ENCODE results near the gene PDE4D.
"Not testable (repeated sequence)": the region's sequence is repeated elsewhere in the genome, so short reads cannot be mapped to it uniquely, and the experiment has no call there.

PDE4D gene

DNA sequence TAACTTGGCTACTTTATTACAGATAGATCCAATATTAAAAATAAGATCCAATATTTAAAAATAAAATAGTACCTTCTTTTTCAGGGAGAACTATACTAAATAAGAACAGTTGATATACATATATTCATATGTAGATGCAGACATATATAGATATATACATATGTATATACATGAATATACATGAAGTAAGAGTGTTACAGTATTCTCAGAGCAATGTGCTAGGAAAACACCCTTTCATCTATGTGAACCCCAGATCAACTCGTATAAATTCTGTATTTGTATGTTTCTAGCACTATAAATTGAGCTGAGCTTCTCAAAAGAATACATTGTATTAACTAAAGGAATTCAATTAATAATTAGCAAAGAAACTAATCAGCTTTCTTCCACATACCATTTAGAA, 287.6 kb downstream of the PDE4D start:
- DNase-seq (ENCODE audit: low spot score) = no peak

DNA sequence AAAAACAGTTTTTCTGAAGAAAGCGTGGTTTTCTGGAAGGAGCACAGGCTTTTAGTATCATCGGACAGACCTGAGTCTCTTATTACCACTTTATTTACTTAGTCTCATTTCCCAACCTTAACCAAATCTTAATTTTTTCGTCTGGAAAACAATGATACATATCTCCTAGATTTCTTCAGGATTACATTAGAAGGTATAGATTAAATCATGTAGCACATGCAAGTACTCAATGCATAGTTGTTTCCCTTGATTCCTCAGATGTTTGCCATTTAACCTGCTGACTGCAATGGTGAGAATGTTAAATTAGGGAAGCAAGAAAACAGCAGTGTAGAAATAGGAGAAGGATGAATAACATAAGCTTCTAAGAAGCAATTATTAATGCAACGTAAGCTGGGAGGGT, 289.4 kb downstream of the PDE4D start:
- no peak for DNase-seq (ENCODE audit: low spot score)

DNA sequence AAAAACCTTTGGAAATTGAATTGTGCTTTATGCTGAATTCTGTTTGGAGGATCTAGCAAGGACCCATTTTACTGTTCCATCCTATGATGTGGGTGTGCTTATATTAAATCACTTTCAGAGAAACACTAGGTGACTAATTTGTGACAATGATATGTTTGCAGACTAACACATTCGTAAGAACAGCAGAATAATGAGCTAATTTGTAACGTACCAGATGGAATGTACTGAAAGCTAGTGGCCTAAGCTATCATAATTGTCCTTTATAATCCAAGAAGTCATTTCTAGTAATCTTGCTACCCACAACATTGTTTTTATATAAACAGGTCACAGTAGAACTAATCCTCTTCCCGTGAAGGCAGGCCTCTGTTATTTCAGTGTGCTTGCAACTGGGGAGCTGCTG, 292.5 kb downstream of the PDE4D start:
- DNase-seq (ENCODE audit: low spot score) = no peak

DNA sequence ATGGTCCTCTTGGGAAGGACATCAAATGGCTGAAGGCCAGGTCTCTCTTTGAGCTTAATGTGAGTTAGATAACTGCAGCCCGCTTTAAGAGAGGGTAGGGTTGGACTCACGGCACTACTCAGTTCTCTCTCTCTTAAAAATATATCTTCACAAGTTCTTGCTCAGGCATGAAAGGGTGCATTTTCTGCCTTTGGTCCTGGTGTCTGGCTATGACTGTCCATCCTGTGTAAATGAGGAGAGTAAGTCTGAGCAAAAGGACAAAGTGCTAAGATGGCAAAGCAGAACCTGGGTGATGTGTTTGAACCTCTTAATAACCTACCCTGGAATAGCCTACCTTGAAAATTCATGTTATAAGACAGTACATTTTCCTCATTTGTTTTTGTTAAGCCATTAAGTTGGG, 293.4 kb downstream of the PDE4D start:
- no peak for DNase-seq (ENCODE audit: low spot score)

DNA sequence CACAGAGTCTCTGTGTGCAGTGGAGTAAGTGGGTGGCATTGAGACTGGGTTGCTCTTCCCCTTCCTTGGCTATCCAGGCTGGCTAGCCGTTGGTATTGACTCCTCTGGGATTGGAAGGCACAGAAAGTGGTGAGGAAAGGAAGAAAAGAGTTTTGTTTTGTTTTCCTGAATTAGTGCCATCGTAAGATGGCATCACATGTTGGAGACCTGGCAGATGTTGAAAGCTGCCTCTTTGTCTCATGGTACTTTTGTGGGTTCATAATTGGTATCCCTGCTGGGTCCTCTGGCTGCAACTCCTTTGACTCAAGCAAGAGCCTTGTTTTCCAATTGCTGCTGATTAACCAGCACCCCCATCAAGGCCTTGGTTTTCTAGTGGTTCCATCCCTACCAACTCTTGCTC, 293.8 kb downstream of the PDE4D start:
- no peak for DNase-seq (ENCODE audit: low spot score)

DNA sequence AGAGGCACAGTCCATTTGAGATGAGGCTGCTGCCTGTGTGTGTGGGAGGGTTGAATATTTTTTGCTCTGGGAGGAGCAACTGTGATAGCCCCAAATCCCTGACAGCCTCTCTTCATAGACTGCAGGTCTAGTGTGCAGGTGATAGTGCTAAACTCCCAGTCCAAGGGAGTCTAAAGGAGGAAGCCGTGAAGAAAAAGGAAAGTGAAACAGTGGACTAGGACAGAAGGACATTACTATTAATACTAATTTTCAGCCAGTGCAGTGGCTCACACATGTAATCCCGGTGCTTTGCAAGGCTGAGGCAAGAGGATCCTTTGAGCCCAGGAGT, 295.0 kb downstream of the PDE4D start:
- no peak for DNase-seq (ENCODE audit: low spot score)

DNA sequence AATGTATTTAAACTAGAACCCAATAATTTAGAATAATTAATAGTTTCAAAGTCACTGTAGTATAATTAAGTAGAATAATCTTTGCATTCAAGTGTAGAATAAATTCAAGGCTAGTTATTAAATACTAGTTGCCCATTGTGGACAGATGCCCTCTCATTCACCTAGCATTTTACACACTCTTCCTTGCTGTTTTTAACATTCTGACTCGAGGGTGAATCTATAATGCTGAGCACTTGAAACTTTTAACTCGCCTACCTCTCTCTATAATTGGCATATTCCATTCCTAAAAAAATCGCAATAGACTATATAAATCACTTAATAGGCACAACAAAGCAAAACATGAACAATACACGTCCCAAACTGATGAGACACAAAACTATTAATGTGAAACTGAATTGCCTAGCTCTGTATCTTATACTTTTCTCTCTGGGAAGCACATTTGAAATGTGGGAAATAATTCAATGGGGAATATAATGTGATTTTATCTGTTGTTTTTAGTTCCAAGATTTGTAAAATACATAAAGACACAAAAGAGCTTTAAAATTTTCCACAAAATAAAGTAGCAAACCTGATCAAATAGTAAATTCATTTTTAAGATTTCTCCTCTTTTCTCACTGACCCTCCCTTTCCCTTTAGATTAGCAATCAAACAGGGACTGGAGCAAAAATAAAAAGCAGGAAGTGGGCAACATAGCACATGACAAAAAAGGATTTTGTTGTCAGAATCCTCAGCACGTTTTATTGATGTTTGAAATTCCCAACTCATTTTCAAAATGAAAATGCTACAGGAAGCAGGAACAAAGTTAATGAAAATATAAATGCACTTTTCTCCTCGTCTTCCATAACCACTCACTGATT, 295.6 kb downstream of the PDE4D start:
- no peak for DNase-seq (ENCODE audit: low spot score)

DNA sequence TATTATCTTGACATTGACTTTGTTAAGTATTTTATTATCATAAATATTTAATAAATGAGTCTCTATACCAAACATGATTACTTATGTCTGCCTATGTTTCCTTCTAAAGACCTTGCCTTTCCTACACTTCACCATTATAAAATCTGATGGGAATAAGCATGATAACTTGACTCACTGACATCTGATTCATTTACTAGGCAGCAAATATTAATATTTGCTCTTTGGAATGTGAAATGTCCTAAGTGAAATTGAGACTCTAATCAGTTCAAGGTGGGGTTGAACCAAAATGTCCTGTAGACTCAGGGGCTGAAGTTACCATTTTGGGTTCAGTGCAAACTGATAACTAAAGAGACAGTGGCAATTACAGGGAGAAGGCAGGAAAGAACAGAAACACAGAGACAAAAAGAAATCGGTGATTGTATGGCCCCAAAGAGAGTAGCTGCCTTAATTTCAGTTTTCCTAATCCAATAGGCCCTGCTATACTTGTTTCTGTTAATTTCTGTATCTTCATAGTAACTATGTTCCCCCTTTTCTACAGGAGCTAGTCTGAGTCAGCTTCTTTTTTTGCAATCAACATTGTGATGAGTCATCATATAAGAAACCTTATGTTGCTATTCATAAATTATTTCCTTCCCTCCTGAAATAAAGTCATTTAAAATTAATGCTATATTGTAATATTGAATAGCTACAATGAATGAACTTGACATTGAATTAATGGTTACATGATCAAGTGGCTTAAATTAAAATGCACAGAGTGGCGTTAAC, 296.8 kb downstream of the PDE4D start:
- no peak for DNase-seq (ENCODE audit: low spot score)

DNA sequence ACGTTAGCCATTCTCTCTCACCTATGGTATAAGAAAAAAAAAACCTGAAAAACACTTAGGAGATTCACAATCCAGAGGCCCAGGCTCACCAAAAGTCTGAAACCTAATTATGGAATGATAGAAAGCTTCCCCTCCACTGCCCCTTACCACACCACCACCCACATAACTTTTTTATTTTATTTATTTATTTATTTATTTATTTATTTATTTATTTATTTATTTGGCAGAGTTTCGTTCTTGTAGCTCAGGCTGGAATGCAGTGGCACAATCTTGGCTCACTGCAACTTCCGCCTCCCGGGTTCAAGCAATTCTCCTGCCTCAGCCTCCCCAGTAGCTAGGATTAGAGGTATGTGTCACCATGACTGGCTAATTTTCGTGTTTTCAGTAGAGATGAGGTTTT, 299.4 kb downstream of the PDE4D start:
- DNase-seq (ENCODE audit: low spot score) = not testable (repeated sequence)

DNA sequence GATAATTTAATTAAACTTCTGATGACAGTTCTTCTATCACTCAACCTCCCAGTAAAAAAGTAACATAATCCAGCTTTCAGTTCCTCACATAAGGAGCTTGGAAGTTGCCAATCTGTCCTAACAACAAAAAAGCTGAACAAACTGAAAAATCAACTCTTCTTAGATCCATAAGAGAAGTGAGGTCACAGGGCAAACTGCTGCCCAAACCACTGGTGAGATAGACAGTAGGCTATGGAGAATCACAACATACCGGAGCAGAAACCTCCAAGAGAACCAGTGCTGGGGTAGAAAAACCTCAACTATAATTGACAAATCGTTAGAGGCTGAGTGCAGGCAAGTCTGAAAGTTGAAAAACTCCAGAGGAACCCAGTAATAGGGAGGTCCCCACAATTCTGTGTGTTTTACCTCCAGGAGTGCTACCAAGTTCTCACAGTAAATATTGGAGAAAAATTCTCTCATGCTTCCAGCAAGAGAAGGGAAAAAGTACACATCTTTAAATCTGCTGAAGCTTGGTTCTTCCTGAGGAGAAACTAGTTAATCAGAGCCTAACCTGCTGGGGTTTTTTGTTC, 300.0 kb downstream of the PDE4D start:
- no peak for DNase-seq (ENCODE audit: low spot score)

DNA sequence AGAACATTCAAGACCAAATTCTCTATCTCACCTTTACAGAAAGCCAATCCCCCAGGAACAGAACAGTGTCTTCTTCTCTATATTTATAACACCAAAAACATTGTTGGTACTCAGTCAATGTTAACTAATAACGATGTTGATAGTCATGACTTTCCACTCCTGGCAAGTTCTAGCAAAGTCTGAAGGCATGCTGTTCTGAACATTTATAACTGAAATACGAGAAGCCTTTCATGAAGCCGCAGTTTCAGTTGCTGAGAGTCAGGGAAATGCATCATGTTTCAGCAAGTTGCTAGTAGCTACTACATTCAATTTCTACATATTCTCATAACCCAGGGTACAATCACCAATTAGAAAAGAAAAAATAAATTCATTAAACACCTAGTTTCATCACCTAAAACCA, 301.4 kb downstream of the PDE4D start:
- no peak for DNase-seq (ENCODE audit: low spot score)

DNA sequence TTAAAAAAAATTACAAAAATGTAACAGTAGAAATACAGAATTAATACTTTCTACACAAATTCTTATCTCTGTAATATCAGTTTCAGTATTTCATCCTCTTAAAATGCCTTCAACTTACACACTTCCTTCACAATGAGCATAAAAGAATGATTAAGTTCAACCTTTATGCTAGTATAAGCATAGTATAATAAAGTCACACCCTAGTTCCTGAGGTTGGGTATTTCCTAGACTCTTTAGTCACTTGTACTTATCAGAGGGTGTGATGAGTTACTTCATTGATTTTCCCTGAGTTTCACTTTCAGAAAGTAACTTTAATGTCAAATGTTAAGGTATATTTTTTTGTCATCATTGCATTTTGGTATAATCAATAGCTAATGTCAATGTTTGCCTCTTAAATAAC, 302.4 kb downstream of the PDE4D start:
- DNase-seq (ENCODE audit: low spot score) = no peak

DNA sequence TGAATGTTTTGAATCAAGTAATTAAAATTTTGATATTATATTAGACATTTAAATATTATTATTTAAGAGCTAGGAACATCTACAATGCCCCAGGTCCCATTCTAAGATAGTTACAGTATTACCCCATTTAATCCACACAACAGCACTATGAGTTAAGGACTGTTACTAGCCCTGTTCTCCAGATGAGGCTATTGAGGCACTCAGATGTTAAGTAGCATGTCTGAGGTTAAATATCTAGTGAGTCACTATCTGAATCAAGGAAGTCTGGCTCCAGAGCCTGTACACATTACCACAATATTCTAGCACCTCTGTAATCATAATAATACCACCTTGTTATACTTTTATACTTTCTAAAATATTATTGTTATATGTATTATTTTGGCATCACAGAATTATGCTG, 304.6 kb downstream of the PDE4D start:
- no peak for DNase-seq (ENCODE audit: low spot score)

DNA sequence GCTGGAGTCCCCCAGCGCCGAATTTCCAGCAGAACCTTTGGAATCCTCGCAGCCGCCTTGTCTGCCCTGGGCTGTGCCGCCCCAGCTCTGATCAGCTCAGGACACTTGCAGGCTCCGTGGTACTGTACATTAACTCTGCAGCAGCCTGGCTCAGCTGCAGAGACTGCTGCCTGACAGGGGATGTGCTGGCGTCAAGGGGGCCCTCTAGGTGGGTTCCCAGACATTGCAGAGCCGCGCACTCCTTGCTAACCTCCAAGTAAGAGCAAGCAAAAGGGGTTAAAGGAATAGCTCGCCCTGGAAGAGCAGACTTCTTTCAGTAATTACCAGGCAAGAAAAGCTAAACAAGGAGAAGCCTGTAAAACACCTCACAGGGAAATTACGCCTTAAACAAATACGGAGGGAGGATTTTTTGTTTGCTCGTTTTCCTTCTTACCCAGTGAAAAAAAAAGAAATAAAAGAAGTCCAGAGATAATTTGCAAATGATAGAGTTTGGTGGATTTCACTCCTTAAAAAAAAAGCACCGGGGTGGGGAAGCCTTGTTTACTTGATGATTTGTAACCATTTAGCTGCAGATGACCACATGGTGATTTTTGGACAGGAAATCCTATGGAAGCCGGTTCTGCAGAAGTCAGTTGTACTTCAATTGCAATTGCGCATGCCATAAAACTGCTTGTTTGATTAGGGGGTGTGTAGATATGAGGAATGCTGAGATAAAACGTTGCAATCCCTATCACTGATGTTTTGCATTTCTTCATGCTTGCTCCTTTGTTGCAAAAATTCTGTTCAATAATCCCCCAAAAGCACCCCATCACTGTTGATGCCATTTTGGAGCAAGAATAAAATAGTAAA, 305.8 kb downstream of the PDE4D start:
- DNase-seq (ENCODE audit: low spot score) = peak; percentile 30

DNA sequence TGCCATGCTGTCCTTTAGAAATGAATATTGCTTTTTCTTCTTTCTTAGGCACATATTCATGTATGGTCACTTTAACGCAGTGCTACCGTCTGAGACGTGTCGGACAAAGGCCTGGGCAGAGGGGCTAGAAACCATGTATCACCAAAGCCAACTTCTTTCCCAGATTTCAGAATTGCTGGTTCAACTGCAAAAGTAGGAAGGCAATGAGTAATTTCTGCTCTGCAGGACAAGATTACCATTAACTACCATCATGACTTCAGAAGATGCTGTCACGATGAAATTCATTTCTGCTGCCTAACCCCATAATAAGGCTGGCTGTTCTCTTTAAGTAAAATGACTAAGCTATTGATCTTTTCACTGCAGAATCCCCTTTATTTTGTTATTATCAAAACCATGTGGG, 306.7 kb downstream of the PDE4D start:
- DNase-seq (ENCODE audit: low spot score) = no peak

DNA sequence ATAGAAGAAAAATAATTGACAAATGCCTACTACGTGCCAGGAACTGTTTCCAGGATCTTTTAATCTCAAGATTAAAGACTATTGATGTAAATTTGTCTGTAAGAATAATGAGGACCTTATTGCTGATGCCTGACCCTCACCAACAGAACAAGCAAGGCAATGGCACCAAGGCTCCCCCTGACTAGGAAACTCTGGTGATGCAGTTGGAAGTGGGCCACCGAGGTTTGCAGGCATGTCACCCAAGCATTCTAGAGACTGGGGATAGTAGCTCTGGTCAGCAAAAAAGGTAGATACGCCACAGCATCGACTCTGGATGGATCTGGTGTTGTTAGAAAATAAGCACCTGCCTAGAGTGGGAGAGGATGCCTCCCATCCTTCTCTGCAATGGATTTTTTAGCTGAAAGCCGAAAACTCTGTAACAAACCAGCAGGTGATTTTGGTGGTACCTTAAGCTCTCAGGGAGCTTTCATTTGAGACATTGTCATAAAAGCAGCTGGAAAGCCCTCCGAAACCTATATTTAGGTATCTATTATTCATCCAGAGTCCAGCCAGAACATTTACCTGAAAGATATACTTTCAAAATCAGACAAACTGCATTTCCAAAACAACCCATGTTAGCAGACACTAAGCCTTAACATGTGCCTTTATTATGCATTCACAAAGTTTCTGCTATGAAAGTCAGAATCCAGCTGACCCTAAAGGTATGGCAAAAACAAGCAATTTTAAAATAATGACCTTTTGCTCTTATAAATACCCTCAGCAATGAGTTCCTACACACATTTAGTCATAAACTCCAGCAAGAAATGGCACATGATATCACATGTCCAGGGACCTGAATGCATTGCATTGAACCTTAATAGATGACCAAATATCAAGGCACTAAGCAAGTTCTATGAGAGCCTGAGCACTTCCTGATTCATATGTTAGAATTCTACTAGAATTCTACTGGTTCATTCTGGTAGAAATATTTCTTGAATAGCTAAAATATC, 308.4 kb downstream of the PDE4D start:
- DNase-seq (ENCODE audit: low spot score) = no peak

DNA sequence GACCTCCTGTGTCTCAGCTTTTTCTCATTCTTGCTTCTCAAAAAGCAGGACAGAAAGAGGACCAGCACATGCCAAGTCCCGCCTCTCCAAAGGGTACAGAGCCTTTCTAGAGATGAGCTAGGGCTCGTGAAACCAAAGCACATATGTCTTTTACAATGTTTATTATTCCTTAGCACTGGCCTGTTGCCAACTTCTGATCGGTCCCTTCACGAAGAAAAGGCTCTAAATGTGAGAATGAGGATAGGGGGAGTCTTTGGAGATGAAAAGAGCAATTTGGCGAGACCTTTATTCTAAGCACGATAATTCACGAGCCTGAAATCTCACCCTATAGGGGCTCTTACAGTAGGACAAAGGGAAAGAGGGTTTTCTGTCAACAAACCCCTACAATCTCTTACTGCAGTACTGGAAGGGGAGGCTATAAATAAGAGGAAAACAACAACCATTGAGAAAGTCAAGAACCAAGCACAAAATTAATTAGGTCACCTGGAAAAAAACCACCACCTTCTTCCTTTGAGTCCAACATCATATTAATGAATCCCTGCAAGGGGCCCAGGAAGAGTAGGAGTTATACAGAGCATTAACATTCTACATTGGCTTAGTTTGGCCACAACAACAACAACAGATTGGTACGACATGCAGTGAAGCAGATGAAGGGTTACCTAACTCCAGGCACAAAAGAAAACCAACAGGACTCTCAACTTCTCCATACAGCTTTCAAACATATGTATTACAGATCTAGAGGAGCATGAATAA, 309.5 kb downstream of the PDE4D start:
- DNase-seq (ENCODE audit: low spot score) = no peak

DNA sequence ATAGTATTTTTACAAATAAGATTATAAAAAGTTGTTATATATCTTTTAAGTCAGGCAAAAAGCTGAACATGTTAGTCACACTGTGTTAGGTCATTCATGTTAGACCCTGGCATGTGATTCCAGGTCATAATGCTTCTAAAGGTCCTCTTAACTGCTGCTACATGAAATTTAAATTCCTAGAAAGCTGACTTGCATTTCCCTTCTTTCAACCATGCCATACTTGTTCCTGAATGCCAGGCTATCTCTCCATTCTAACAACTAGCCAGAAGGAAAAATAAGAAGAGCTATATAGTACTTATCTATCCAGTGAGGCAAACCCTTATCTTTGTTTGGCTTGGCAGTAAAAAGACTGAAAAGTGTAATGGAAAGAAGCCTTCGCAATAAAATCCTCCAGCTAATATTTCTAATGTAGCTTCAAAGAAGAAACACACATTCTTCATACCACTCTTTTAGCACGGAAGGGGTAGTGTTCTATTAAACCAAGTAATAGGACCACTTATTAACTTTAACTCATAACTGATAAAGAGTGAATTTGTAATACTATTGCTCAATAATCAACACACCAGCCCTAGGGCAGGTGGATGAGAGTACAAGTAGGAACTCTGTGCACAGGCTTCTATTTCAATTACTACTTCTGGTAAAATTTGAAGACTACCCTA, 310.2 kb downstream of the PDE4D start:
- DNase-seq (ENCODE audit: low spot score) = no peak

DNA sequence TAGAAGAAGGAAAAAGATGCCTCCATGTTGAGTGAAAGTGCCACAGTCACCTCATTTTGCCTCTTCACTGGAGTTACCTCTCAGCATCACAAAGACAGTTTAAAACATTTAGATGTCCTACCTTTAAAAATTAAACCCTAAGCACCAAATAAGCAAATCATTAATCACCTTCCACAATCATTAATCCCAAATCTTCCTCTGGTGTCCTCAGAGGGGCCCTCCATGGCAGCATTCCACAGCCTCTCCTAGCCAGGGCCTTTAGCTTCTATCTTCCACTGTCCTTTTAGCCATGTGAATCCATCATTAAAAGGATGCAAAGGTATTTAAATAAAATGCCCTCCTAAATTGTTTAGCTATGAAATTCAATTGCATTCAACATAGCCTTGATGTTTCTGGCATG, 310.8 kb downstream of the PDE4D start:
- no peak for DNase-seq (ENCODE audit: low spot score)

DNA sequence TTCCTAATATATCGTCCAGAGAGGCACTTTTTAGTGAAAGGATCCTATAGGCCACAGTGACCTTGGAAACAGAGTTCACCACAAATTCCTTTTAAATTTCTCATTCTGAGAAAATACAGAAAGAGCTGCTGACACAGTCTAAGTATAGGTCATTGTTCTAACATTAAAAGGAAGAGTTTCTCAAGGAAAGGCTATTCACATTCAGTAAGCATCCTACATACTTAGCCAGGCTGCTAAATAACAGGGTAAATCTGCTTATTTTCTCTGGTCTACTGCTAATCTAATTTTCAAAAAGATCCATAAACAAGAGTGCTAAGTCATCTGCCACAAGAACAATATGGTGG, 313.7 kb downstream of the PDE4D start:
- no peak for DNase-seq (ENCODE audit: low spot score)
